Dermis blood vessel endothelial cell (primary cell): ENCODE measurements around the gene MORN1. TPM values are rescaled to one million over a fixed set of nuclear protein-coding genes. Genes with fewer than 3 reads are reported as not detected.
"Not testable (repeated sequence)": the region's sequence is repeated elsewhere in the genome, so short reads cannot be mapped to it uniquely, and the experiment has no call there.

Experiments used
- DNase-seq: peaks from one replicate; pipeline ENCODE4 v3.0.0; 2010
- total RNA-seq: library from RNA; depleted of rRNA; stranded (reverse); fragments of >200 nt; gene quantifications from 2 replicates; pipeline ENCODE4 v1.2.3, GENCODE V29; 2014

MORN1 gene
- total RNA-seq, 1 donor from 2014 or later: 7.7 TPM

- no peak for DNase-seq
Observed at GRCh38 chr1:2335721-2336455, 55.5 kb downstream of the MORN1 start.

- DNase-seq: peak; percentile 40
Observed at GRCh38 chr1:2334883-2335534, 56.3 kb downstream of the MORN1 start.

DNA sequence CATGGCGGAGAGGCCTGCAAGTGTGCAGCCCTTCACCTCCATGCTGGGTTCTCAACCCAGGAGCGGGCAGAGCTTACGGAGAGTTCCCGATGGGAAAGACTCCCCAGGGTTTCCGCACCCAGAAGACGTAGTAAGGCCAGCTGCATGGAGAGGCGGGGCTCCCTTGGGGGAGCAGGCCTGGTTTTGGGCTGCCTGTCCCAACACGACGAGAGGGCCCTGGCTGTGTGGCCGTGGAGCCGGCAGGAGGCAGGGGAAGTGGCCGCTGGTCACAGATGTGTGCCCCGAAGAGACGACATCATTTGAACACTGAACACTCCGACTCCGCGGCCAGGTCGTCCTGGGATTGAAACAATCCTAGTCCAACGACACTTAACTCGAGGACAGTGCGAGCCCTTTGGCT lies 57.0 kb downstream of the MORN1 start:
- DNase-seq: no peak

DNA sequence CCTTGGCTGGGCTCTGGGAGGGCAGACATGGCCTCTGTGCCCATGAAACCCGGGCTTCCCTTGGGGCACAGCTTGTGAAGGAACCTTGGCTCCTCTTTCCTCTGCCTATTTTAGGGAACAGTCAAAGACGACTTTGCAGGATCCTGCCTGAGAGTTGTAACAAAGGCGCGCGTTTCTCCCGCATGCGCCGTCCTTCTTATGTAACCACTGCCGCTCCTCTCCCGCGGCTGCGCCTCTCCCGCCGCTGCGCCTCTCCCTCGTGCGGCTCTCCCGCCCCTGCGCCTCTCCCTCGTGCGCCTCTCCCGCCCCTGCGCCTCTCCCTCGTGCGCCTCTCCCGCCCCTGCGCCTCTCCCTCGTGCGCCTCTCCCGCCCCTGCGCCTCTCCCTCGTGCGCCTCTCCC lies 59.8 kb downstream of the MORN1 start:
- not testable (repeated sequence) for DNase-seq

DNA sequence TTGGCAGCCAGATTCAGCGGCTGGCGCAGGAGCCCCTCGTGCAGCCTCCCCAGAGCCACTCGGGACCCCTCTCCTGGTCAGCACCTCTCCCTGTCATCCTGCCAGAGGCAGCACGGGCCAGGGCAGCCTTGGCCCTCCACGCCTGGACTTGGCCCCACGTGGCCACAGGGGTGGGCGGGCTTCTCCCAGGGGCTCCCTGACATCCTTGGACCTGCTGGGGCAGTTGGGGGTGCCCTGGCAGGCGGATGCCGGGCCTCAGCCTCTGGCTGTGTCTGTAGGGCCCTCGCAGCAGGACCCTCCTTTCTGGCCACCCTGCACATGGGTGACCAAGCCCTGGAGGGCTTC lies 60.2 kb downstream of the MORN1 start:
- DNase-seq: no peak

GRCh38 chr1:2330519-2331199 lies 60.7 kb downstream of the MORN1 start:
- no peak for DNase-seq

- no peak for DNase-seq
Observed at GRCh38 chr1:2330035-2330434, 61.3 kb downstream of the MORN1 start.

DNA sequence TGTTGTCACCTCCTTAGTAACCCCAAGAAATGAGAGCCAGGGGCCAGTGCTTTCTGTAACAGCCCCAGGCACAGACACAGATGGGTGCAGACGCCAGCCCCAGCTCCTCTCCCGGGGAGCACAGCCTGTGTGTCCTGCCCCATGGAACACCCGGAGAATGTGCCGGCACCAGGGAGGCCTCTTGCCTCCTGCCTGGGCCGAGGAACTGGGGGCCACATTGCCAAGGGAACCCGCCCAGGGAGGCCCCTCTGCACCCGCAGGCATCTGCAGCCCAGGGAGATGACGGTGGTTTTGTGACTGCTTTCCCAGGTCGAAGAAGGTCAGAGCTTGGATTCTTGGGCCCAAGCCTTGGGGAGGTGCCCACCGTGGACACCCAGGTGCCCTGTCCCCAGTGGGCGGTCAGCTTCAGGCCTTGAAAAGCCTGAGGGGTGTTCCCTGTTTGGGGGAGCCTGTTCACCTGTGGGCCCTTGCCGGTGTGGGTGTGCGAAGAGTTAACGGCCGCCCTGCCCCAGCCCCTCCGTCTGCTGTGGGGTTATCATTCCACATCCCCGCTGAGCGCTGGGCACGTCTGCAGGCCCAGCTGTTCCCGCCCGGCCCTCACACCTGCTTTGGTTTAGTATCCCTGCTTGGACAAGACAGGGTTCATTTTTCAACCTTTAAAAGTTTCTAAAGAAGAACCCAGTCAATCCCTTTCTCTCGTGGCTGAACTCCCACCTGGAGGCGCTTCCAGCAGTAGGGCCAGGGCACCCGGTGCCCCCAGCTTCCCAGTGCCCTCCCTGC lies 62.5 kb downstream of the MORN1 start:
- no peak for DNase-seq

GRCh38 chr1:2327841-2328240 lies 63.5 kb downstream of the MORN1 start:
- DNase-seq: no peak

DNA sequence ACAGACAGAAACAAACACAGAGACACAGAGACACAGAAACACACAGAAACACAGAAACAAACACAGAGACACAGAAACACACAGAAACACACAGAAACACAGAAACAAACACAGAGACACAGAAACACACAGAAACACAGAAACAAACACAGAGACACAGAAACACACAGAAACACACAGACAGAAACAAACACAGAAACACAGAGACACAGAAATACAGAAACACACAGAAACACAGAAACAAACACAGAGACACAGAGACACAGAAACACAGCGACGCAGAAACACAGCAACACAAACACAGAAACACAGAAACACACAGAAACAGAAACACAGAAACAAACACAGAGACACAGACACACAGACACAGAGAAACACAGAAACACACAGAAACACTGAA lies 64.2 kb downstream of the MORN1 start:
- DNase-seq: not testable (repeated sequence)

- DNase-seq: no peak
Observed at GRCh38 chr1:2326524-2326923, 64.8 kb downstream of the MORN1 start.

GRCh38 chr1:2324553-2325366 lies 66.6 kb downstream of the MORN1 start:
- no peak for DNase-seq

DNA sequence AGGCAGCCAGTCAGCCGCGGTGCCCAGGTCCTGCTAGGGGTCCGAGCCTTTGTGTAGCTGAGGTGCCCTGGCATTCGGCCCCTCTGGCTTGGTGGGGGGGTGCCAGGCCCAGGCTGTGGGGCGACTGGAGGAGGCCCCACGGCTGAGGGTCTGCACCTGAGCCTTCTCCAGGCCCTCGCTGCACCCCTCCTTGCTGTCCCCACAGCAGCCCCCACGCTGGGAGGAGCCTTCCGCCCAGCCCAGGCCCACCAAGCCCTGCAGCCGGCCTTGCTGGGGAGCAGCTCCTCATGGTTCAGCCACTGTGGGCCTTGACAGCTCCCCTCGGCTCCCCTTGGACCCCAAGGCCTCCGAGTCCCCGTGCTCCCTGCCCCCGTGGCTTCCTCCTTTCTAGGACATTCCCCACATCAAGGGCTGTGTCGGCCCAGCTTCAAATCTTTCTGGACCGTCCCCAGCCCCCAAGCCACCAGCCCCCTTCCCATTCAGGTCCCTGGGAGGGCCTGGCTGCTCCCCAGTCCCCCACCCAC lies 67.8 kb downstream of the MORN1 start:
- no peak for DNase-seq

- no peak for DNase-seq
Observed at GRCh38 chr1:2322581-2323211, 68.7 kb downstream of the MORN1 start.

- peak; percentile 88 for DNase-seq
Observed at GRCh38 chr1:2322065-2322571, 69.2 kb downstream of the MORN1 start.

- DNase-seq: no peak
Observed at GRCh38 chr1:2320760-2321667, 70.3 kb downstream of the MORN1 start.

GRCh38 chr1:2320006-2320405 lies 71.3 kb downstream of the MORN1 start:
- no peak for DNase-seq

GRCh38 chr1:2319291-2319690 lies 72.1 kb downstream of the MORN1 start:
- DNase-seq: no peak

DNA sequence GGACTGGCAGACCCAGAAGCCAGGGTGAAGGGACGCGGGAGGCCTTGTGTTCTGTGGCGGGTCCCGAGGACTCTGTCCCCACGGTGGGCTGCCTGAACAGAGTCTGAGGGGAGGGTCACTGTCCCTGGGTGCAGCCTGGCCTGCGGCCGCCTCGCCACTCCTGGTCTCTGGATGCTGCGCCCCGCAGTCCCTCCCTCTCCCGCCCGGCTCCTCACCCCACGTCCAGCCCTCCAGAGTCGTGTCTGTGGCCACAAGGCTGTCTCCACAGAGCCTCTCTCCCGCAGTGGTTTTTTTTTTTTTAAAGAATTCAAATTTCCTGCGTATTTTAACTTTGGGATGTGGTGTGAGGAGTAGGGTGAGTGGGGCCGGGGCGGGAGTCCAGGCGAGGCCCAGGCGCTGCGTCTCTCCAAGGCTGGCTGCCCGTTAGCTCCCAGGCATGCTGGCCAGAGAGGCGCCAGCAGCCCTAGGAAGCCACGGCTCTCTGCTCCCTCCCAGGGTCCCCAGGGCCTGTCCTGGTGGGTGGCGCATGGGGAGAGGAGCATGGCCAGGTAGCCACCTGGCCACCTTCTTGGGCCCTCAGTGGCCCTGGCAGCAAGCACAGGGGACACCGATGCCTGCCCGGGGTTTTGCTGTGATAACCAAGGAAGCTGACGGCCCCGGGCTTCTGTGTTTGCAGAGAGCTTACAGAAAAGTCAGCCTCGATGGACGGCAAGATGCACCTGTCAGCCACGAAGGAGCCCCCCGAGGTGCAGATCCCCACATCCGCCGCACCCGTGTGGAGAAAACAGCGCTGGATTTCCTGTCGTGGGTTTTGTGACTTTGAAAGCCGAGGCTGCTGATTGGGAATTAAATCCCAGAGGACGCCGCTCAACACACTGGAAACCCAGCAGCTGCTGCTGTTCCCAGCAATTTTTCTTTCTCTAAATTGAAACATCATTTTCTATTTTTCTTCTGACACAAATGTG lies 72.8 kb downstream of the MORN1 start:
- DNase-seq: no peak
